HG03135 (cell line): Measurements from ENCODE around the gene MATN1.

Experiments
- ATAC-seq: cut with Tn5 transposase; IDR thresholded peaks from one replicate; pipeline ENCODE4 v1.9.1; 2021; ENCODE audit warnings: mild to moderate bottlenecking, moderate library complexity; ENCODE audit not compliant: unreplicated experiment

The MATN1 gene

DNA sequence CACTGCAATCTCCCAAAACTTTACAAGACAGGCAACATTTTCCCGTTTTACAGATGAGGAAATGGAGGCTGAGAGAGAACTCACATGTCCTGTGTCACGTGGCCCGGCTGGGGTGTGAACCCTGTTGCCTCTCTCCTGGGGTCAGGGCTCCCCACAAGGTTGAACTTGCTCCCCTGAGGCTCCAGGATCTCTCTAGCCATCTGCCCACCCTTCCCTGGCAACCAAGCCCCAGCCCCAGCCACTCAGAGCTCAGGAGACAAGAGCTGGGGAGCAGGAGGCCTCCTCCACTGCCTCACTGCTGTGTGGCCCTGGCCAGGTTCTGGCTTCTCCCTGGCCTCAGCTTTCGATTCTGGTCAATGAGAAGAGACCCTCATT lies 22.4 kb upstream of the MATN1 start:
- ATAC-seq: no peak

DNA sequence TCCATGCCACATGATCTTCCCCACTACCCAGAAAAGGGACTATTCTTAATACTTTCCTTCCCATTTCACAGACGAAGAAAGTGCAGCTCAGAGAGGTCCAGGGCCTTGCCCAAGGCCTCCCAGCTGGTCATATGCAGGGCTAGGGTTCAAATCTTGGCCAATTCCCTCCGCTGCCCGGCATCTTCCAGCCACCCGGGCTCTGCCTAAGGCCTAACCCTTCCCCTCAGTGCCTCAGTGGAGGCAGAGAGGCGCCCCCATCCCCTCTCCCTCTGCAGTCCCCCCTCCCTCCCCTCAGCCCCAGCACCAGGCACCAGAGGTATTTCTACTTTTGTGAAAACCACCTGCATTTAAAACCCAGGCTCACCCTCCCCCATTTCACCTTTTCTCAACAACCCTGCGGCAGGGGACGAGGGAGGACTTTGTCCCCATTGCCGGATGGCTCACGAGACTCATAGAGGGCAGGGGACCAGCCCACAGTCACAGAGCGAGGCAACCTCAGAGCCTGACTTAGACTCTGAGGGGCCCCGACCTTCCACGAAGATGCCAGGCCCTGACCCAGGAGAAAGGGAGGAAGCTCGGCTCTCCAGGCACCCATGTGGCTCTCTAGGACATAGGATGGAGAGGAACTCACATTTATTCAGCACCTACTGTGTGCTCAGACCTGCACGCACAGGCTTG lies 21.9 kb upstream of the MATN1 start:
- no peak for ATAC-seq

DNA sequence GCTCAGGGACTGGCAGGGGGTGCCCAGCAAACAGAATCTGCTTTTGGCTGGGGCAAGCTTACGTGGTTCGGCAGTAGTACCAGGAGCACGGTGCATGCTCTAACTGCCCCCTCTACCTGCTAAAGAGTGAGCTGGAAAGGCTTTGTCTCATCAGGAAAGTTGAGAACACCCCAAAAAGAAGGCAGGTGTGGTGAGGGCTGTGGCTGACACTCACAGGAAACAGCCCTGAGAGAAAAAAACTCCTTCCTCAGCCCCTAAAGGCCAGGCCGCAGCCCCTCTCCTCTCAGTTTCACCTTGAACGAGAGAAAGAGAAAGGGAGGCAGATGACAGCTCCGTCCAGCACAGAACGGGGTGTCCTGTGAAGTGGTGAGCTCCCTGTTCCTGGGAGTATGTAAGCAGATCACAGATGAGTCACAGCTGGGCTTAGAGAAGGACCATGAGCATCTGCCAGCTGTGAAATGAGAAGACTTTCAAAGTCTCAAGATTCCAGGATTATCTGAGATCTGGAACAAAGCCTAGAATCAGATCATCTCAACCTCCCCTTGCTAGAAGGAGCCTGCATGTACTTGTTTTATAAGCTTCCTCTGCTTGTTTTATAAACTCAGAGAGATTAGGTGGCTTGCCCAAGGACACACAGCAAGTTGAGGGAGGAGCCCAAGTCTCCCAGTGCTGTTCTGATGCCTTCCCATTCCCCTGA lies 20.8 kb upstream of the MATN1 start:
- ATAC-seq: peak; percentile 29

DNA sequence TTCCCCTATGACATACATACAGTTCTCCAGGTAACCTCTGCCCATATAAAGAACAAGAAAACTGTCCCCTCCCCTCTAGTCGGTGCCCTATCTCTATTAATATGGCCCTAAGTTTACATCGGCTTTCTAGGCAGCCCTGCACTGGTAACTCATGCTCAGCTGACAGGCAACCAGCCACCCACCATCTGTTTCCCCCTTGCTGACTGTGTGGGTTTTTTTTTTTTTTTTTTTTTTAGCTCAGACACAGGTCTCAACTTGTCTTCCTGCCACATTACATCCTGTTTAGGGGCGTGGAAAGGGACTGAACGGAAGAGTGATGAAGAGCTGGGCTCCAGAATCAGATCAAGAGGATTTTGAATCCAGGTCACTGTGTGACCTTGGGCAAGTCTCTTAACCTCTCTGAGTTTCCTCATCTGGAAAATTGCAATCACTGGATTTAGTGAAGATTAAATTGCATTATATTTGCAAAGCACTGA lies 20.2 kb upstream of the MATN1 start:
- ATAC-seq: peak; percentile 34

DNA sequence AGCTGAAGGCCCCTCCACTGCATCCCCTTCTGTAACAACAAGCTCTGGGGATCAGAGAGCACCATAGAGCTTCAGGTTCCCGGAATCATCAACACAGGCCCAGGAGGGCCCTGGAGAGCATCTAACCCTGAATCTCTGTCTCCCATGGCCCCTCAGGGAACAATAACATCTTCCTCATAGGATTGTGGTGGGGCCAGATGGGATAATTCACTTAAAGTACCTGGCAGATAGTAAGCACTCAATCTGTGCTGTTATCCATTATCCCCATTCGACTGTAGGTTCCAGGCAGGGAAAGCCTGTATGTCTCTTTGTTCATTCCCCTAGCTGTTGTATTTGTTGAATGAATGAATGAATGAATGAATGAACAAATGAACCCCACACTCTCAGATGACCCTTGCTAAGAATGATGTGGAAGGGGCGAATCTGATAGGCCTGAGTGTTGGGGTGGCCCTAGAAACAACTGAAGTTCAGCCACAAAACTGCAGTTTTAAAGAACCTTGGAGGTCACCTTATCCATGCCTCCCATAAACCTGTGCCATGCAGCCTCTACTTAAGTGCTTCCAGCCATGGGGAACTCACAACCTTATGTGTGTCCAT lies 19.7 kb upstream of the MATN1 start:
- no peak for ATAC-seq

DNA sequence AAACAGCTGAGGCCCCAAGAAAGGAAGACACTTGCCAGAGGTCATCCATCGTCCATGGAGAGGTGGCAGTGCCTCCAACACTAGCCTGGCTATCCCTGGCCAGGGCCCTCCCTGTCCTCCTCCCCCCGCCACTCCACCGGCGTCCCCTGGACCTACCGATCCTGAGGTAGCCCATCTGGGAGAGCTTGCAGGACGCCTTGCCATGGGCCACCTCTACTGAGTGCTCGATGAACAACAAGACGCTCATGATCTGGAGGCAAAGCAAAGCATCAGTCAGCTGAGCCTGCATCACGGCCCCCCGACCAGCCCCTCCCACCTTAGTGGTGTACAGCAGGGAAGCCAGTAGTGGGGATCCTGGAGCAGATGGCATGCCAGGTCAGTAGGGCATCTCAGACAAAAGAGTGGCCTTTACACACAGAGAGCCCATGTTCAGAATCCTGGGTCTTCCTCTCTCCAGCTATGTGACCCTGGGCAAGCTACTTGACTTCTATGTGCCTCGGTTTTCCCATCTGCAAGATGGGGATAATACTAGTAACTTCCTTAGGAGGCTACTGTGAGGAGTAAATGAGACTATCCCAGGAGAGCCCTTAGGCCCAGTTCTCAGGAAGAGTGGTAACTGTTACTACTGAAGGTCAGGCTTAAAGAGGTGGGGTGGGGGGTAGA lies 19.0 kb upstream of the MATN1 start:
- no peak for ATAC-seq

DNA sequence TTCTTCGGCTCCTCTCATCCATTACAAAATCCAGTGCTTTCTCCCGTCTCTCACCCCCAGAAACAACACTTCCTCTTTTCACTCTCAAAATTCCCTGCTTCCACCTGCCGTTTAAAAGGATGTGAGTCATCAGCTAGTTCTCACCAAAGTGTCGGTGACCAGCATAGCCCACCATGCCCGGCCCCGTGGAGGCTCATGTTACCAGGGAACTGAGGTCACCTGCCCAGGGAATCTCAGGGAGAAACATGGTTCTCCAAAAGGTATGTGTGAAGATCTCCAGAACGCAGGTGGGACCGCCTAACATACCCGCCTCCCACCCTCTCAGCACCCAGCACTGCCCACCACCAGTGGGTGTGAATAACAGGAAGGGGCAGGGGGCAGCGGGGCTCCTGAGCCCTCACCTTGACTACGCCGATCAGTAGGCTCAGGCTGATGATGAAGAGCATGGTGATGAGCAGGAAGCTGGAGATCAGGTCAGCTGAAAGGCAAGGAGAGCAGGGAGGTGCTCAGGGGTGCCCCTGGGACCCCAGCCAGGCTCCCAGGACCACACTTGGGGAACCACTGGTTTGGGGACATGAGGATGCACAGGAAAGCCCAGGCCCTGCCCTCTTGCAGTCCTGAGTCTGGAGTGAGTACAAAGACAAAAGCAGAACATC lies 18.0 kb upstream of the MATN1 start:
- no peak for ATAC-seq

DNA sequence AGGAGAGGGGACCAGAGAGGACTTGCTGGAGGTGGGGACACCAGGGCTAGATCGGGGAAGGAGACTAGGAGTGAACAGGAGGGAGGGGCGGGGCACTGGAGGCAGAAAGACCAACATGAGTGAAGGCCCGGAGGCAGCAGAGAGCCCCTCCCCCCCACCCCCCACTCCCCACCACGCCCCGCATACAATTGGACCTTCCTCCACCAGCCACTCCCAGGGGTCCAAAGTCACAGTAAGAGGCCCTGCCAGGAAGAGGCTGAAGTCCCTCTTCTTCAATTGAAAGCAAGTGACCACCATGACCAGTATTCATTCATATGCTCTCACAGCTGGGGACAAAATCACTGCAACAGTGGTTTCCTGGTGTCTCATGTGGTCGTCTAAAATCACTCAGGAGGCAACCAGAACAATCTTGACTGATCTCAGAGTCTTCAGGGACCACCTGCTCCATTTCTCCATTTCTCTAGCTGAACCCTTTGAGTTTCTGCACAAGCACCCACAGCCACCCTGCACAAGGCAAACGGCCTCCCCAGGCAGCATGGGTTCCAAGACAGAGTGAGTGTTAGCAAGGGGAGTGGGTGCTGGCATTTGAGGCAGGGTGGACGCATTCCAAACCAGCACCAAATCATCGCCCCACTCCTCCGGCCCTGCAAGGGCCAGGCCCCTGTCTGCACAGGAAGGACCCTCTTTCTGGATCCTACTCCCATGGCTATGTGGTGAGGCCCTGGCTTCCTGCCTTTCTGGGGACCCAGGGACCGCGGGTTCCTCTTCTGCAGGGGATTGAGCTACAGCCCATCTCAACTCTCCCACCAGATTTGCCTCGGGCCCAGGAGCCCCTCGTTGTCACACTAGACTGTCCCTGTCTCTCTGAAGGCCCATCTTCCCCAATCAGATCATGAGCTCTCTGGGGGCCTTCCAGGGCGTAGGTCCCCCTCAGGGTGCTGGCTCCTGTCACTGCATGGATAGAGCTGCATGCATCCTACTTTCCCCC lies 17.2 kb upstream of the MATN1 start:
- ATAC-seq: no peak

DNA sequence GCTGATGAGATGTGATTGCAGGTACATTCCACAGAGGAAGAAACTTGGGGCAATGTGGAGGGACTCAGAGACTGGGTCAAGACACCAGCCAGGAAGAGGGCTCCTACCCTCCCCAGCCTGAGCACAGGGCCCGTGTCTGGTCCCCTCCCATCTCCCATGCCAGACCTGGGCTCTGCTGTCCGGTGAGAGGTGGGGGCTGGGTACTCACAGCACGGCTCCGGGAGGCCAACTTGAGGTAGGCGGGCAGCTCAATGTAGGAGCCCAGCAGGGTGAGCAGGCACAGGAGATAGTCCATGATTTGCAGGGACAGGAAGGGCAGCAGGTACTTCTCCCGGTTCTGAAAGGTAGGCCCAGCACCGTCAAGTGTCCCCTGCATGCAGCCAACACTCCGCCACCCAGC lies 16.2 kb upstream of the MATN1 start:
- ATAC-seq: no peak

DNA sequence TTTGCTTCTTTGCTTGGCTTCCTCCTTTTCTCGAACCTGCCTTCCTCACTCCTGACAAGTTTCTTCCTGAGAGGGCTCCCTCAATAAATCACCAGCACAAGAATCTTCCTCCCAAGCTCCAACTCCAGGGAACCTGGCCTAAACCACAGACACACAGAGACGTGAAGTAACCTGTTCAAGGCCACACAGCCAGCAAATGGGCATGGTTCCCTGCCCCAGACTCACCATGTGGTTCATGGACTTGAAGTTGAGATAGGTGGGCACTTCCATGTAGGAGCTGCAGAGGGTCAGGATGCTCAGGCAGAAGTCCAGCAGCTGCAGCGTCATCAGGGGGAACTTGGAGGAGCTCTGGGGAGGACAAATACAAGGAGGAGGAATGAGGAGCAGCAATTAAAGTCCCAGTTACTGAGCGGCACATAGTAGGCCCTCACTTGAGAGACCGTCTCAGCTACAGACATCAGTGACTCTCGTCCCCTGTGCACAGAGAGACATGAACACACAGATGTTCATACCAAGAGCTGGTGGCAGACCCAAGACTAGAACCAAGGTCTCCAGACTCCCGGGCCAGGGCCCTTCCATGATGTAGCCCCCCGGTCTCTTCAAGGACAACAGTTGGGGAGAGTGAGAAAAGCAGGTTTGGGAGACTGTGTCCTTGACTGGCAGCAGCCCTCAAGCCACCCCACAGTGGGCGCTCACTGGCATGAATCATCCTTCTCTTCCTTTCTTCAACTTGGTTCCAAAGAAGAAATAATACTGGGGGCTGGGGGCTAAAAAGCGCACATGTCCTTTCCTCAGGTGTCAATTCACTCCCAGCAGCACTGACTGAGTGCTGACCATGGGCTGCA lies 15.6 kb upstream of the MATN1 start:
- ATAC-seq: no peak

DNA sequence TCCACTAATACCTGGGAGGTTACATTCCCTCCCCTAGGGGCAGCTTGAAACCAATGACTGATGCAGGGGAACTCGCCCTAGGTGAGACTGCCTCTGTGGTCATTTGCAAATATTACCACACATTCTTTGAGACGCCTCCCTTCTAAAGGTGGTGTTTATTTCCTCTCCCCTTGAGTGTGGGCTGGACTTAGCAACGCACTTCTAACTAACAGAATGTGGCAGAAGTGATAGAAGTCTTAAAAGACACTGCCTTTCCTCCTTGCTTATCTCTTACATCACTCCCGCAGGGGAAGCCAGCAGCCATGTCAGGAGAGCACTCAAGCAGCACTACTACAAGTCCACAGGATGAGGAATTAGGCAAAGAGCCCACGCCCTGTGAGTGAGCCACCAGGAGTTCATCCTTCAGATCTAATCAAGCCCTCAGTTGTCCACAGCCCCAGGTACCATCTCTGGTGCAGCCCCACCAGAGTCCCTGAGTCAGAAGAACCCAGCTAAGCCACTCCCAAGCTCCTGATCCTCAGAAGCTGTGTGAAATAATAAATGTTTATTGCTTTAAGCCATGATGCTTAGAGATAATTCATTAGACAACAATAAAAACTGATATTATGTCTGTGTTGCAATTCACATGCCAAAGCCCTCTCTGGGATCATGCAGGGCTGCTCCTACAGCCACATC lies 14.8 kb upstream of the MATN1 start:
- no peak for ATAC-seq

DNA sequence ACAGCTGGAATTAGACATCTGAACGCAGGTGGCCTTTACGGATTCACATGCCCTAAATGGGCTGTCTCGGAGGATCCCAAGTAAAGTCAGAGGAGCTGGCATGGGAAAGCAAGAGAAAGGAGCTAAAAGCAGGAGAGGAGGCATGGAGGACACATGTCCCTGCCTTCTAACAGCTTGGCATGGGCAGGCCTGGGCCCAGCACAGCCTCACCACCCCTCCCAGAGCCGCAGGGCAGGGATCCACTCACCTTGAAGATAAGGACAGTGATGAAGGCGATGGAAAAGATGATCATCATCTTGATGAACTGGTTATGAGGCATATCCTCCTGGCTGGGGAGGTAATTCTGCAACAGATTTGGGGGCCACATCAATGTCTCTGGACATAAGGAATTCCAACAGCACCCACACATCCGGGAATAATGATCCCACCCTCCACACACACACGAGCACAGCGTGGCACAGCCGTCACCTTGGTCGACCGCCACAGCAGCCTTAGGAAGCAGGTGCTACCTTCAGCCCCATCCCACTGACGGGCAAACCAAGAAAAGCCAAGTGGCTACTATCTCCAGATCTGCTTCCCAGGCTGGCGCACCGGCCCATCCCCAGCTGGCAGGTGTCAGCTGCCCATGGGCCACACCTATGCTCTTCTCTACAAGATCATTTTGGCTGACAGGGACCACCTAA lies 14.1 kb upstream of the MATN1 start:
- no peak for ATAC-seq

DNA sequence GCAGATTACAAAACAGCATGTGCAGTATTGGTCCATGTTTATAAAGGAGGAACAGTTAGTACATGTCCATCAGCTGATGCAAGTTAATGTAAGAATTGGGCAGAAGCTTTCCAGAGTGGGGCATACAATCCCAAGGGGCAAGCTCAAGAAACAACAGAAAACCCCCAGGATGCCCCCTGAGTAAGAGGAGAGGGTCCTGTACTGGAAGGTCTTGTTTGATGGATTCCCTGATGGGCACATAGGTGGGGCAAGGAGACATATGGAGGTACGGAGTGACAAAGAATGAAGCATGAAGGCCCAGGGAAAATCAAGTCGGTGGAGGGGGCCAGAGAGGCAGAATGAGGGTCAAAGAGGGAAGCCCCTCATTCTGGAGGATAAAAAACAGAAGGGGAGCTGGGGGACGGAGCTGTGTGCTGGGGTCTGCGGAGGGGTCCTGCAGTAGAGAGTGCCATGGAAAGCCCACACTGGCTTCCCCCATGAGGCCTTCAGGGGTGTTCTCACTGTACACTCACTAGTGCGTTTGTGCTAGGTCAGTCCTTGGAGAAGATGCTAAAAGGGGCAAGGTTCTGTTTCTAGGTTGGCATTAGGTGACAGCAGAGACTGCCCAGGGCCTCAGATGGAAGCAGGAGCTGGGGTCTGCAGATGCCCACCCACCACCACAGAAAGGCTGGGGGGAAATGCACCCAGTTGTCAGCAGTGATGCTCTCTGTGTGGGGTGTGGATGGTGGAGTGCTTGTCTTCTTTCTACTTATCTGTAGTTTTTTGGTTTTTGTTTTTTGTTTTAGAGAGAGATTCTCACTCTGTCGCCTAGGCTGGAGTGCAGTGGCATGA lies 12.5 kb upstream of the MATN1 start:
- ATAC-seq: no peak

DNA sequence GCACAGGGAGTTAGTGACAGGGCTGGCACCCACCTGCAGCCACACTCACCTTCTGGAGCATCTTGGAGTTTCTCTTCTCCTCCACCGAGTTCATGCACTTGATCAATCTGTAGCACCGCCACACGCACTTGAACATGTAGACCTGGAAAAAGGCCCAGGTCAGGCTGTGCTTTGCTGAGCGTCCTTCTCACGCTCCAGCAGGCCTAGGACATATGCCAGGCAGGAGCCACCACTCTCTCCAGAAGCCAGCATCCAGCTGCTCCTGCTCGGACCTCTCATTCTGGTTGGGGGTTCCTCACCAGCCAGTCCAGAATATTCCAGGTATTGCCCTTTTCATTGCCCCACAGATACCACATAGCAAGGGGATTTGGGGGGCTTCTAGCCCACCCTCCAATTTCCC lies 11.7 kb upstream of the MATN1 start:
- ATAC-seq: no peak

DNA sequence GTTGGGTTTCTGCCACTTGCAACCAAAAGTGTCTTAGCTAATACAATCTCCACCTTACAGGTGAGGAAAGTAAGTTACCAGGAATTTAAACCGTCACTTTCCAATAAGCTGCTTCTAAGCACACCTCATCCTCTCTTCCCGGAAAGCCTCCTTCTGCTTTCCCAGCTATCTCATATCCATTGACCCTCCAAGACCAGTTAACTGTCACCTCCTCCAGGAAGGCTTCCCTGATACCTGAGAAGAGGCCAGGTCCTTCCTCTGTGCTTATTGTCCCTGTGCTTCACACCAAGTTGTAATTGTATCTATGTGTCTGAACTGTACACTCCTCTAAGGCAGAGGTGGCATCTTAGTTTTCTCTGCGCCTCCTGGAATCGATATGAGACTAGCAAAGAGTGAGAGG lies 11.2 kb upstream of the MATN1 start:
- ATAC-seq: no peak

DNA sequence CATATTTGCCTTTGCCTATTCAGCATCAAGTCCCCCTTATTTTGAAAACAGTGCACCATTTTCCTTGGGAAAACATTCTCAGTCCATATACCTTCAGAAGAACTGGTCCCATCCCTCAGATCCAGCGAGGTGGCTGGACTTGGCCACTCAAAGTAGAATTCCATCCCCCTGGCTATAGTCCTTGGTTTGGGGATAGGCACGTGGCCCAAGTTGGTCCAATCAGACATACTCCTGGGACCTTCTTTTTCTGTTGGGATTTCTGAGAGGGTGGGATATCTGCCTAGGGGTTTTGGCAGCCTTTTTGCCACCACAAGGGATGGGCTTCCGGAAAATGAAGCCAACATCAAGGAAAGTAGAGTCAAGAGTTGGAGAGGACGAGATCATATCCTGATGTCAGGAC lies 10.7 kb upstream of the MATN1 start:
- no peak for ATAC-seq

DNA sequence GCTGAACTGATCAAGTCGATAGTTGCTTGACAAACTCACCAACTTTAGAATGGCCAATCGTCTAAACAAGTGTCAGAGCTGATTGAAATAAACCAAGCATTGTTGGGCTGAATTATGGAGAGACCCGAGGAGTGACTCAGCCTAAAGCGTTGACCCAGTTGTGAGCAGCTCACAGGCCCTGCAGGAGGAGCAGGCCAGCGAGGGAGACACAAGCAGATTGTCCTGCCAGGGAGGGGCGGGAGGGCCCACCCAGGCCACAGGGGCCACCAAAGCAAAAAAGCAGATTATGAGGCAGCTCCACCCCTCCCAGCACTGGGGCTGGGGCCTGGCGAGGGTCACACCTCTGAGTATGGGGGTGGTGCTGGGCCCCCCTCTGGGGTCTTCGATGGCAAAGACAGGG lies 10.1 kb upstream of the MATN1 start:
- ATAC-seq: no peak
